Testis (tissue), 2 donors: ENCODE results near the gene GTF2F1.

ENCODE experiments used
- CTCF ChIP-seq, 3 experiments: fragments of 450-650 bp in 2 of 3; fragments of 200-600 bp in 1 of 3; sonication (generic) in 1 of 3; IDR thresholded peaks; one replicate each; pipeline ENCODE4 v1.5.1; 2016 to 2019; ENCODE audit warnings: antibody characterized with exemption in 3 of 3, mild to moderate bottlenecking in 2 of 3, moderate library complexity in 1 of 3
- POLR2A ChIP-seq: fragments of 450-650 bp; IDR thresholded peaks from one replicate; pipeline ENCODE4 v1.6.1; 2017; ENCODE audit warnings: antibody characterized with exemption, mild to moderate bottlenecking, moderate library complexity

DNA sequence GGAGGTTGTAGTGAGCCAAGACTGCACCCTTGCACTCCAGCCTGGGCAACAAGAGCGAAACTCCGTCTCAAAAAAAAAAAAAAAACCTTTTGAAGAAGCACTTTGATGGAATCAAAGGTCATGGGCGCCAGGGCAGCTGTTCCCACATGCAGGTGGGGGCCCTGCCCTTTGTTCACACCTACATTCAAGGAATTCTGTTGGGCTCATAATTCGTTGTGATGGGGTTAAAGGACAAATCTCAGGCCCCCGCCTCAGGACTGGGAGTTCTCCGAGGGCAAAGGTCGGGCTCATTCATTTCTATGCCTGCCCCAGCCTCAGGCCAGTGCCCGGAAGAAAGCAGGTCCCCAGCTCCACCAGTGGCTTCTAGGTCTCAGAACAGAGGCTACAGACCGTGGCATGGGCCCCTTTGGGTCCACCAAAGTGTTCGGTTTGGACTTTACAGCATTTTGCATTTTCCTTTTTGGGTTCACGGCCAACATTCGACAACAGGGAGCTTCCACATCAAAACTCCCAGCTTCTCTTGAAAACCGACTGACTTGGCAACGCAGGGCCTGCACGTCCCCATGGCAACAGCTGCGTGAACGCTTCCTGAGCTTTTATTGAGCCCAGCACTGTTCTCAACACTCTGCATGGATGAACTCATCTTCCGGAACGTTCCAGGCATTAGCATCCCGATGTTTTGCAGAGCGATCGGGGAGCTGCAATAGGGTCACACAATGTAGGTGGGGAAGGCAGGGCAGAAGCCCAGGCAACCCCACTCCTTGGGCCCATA, 10.1 kb upstream of the GTF2F1 start:
- TF ChIP-seq CTCF (IDR thresholded peaks at IDR 0.05) (no peak), POLR2A (no peak)
